OCI-LY1 (cell line): ENCODE results near the gene WDR72.

Source experiments
- EZH2 ChIP-seq: fragments of 200-600 bp; sonication (generic), shearing (Covaris generic); IDR thresholded peaks from 2 replicates; pipeline ENCODE4 v1.8.0; 2017; ENCODE audit warnings: borderline replicate concordance, mixed run types, mild to moderate bottlenecking, antibody characterized with exemption, low read length, moderate library complexity, mixed read lengths
- TF ChIP-seq, protein P1 (sequence below): fragments of 200-600 bp; sonication (generic), shearing (Covaris generic); IDR thresholded peaks from 2 replicates; pipeline ENCODE4 v1.5.1; 2017; ENCODE audit warnings: mild to moderate bottlenecking, antibody characterized with exemption, low read length, moderate library complexity, mixed read lengths

DNA sequence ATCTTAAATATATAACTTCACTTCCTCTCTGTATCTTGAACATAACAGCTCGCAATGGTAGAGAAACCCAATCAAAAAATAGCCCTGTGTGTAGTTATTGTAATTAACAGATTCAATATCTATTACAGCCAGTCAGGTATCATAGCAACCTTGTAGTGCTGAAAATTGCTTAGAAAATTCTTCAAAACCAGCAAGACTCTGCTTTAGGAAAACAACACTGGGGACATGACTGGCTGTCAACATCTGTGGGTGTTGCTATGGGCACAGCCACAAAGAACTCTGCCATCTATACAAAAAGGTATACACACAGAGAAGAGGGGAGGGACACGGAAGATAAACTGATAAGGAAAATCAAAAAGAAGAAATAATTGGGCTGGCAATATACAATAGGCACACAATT is 101.2 kb downstream of the WDR72 start:
- TF ChIP-seq, protein P1, sequence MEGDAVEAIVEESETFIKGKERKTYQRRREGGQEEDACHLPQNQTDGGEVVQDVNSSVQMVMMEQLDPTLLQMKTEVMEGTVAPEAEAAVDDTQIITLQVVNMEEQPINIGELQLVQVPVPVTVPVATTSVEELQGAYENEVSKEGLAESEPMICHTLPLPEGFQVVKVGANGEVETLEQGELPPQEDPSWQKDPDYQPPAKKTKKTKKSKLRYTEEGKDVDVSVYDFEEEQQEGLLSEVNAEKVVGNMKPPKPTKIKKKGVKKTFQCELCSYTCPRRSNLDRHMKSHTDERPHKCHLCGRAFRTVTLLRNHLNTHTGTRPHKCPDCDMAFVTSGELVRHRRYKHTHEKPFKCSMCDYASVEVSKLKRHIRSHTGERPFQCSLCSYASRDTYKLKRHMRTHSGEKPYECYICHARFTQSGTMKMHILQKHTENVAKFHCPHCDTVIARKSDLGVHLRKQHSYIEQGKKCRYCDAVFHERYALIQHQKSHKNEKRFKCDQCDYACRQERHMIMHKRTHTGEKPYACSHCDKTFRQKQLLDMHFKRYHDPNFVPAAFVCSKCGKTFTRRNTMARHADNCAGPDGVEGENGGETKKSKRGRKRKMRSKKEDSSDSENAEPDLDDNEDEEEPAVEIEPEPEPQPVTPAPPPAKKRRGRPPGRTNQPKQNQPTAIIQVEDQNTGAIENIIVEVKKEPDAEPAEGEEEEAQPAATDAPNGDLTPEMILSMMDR: no peak
- TF ChIP-seq EZH2: no peak
